NOMO-1 treated with DMSO at 0.1 percent for 48 hours (cell line): ENCODE results near the gene KCNJ12.

Source experiments
- DNase-seq: peaks from one replicate; lab custom pipeline; 2025; ENCODE audit not compliant: unreplicated experiment; lab: John Stamatoyannopoulos, UW

The KCNJ12 gene

DNA sequence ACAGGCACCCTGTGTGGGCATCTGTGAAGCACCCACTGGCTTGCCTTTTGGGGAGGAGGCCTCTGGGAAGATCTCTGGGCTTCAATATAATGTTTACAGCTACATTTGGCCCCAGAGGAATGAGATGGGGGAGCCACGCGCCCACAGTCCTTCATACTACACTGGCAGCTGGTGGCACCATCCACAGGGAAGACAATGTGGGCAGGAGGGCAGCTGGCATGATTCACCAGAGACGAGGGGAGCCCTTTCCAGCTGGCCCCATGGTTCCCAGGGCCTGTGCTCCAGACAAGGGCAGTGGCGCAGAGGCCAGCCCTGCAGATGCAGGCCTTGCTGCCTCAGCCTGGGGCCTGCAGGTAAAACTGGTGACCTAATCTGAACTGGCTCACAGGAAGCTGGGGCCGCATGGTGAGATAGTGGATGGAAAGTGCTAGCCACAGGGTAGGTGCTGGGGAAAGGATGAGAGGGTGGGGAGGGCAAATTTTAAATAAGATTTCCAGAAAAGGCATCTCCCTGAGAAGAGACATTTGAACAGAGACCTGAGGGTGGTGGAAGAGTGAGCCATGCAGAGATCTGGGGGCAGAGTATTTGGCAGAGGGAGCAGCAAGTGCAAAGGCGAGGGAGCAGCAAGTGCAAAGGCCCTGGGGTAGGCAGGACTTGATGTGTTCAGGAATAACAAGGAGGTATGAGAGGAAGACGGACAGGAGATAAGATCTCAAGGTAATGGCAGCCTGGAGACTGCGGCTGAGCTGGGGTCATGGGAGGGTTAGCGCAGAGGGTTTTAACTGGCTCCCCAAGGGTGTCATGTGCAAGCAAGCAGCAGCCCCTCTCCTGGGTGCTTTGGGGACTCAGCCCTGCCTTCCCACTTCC, 12.1 kb upstream of the KCNJ12 start:
- no peak for DNase-seq

DNA sequence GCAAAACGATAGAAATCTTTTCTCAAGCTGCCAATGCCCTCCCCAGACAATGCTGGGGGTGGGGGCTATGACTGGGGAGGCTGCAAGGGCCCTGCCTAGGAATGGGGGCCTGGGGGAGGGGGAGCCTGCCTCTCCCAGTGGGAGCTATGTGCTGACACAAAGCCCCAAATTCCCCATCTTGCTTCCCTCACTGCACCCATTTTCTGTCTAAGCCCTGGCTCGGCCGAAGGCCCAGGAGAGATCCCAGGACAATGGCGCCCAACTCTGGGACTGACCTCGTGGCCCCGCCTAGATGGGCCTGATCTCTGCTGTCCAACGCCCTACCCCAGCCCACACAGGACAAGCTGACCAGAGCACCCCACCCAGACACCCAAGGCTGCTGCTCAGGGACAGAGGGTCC, 11.1 kb upstream of the KCNJ12 start:
- no peak for DNase-seq

DNA sequence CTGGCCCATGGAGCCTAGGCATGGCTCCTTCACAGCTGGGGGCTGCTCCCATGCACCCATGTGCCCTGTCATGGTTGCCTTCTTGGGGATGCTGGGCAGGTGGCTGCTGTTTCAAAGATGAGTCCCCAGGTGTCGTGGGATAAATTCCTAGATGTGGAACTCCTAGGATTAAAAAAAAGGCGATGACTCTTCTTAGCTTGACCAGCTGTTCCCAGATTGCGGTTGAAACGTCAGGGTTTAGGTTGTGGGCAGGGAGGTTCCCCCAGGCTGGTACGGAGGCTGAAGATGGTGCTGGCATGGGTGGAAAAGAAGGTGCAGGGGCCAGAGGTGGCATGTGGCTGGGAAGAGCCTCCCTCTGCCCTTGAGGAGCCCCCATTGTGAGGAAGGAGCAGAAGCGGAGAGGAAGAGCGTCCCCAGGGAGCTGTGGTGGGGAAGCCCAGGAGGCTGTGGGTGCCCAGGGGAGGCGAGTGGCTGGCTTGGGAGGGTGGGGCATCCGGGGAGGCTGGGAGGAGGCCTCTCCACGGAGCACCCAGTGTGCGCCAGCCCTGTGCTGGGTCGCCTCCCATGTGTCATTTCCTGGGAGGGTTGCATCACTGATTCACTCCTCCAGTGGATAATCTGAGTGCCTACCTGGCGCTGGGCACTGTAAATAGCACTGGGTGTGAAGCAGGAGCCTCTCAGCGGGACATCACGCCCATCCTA, 7.5 kb upstream of the KCNJ12 start:
- no peak for DNase-seq

DNA sequence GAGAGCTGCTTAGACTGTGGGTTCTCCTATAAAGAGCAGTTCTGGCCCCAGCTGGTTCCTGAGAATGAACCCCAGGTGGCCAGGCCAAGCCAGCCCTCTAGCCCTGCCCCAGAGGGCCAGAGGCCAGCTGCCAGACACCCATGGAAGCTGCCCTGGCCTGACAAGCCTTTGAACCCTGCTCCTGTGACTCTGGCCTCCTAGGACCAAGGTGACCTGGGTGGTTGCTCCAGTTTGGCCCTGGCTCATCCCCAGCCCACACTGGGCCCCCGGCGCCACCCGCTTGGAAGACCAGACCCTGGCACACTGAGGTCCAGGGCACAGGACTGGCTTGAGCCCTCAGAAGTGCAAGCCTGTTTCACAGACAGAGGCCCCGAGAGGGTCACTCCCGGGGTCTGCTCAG, 6.8 kb upstream of the KCNJ12 start:
- no peak for DNase-seq

DNA sequence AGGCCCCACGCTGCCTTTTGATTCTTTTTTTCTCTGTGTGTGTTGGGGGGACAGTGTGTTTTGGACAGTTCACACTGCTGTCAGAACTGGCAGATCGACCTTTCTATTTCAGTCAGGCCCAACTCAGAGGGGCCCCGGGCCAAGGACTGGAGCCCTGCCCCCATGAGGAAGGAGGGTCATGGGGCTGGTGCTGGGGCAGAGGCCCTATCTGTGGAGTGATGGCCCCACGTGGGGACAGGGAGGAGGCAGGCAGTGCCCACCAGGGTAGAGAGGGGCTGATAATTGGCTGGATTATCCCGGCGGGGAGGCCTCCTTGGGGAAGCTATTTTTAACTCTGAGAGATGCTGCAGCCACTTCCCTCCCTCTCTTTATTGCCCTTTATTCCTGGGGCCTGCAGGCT, 5.7 kb upstream of the KCNJ12 start:
- DNase-seq: peak; percentile 39

DNA sequence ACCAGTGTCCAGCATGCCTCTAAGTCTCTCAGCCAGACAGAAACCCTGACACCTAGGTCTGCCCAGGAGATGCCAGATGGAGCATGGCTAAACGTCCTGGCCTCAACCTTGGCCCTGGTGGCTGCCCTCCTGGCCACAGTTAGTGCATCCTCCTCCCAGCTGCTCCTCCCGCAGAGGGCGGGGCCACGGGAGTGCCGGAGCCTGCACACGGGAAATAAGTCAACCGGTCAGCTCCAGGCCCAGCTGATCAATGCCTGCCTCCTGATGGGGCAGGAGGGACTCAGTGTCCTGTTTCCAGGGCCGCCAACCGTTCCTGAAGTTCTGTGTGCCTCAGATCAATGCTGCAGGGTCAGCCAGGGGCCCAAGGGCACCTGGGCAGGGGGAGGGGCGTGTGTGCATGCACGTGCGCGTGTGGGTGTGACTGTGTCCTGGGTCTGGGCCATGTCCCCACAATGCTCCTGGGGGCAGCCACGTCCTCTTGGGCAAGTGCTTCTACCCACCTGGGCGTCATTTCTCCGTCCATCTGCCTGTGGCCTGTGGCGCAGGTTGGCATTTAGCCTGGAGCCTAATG, 4.6 kb upstream of the KCNJ12 start:
- no peak for DNase-seq

DNA sequence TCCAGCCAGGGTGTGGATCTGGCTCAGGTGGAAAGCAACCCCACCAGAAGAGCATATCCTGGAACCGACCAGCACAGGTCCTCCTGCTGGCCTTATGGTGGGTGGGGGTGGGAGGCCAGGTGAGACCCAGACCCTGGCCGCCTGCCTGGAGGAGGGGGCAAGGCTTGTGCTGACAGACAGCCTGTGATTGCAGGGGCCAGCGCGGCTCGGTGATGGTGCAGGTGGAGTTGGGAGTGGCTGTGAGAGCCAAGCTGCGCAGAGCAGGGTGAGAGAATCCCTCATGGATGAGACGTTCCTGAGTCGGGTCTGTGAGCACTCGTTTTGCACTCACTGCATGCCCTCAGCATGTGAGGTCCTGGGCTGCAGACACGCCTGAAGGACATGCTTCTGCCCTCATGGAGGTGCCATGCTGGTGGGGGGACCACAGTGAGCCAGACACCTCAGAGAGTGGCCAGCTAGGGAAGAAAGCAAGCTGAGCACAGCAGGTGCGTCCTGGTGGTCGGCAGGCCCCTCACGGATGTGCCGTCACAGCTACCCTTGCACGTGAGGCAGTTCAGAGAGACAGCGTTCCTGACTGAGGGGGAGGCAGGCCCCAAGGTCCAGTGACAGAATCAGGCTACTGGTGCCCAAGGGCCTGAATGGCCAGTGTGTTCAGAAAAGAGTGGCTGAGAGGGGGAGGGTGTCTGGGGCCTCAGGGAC, 3.8 kb upstream of the KCNJ12 start:
- no peak for DNase-seq

DNA sequence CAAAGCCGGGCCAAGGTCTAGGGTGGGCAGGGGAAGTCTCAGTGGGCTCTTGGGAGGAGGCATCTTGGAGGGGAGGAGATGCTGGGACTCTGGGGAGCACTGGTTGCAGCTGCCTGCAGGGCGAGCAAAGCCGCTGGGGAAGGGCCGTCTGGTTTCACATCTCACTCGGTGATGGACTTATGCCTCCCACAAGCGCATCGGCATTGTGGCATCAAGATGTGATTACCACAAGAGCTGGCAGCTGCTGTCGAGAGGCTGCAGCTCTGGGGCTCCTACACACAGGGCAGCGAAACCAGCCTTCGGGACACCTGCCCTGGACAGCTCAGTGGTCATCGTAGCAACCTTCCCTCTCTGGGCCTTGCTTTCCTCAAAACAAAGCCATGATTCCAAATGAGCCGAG, 3.1 kb upstream of the KCNJ12 start:
- no peak for DNase-seq

DNA sequence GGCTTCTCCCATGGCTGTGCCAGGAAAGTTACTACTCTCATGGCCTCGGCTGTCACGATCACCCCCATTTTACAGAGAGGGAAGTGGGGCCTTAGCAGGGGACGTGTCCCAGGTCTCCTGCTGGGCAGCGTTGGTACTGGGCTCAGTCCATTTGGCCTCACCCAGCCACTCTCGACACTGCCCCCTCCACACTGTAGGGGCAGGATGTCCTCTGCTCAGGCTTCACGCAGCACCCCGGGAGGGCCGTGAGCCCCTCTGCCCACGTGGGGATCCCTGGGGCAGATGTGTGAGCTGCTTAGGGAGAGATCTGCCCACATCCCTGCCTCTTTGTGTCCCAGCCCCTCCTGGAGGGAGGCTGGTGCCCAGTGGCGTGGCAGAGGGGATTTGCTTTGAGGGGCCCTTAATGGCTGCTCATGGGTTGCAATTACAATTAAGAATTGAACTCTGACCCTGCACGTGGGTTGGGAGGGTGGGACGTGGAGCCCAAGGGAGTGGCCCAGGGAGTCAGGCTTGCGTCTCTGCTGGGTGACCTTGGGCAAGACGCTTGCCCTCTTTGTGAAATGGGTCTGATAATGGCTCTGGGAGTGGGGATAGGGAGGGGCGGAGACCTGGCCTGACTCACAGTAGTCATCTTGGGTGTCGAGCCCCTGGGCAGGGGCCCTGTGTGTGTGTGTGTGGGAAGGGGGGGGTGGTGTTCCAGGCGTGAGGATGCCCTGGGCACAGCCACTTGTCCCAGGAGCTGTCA, 2.3 kb upstream of the KCNJ12 start:
- DNase-seq: no peak

DNA sequence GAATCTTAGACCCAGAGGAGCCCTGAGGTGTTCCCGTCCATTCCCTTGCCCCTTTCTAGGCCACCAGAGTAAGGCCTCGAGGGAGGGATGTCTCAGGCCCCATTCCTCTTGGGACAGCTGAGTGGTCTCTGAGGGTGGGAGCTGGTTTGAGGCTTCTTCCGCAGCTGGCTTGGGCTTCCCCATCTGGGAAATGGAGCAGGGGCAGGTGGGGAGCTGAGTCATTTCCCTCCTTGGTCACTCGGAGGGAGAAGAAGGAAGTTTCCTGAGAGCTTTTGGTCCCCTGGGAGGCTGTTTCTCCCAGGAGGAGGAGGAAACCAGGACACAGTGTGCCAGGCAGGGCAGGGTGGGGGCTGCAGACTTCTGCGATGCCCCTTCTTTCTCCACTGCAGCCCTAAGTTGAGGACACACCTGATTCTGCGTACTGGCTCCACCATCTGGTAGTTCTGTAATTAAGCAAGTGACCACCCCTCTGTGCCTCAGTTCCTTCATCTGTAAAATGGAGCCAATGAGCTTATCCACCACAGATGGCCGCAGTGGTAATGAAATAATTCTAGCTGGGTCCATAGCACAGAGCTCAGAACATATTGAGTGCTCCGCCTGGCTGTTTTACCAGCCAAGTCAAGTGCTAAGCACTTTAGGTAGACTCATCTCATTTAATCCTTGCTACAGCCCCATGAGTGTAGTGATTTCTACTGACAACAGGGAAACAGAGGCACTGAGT, 1.6 kb upstream of the KCNJ12 start:
- DNase-seq: no peak

DNA sequence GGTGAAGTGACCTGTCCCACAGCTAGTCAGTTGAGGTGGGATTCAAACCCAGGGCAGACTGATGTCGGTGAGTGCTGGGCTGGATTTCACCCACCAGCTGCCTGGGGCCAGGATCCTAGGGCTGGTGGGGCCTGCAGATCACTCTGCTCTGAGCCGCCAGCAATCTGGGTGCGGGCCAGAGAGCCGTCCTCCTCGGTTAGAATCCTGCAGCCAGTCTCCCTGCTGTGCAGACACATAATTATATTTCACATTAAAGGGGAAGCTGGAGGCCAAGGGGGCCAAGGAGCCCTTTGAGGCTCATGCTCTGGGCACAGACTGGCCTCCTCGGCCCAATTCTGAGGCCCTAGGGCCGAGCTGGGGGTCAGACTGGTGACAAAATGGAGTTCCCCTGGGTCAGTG, 996 bp upstream of the KCNJ12 start:
- no peak for DNase-seq

DNA sequence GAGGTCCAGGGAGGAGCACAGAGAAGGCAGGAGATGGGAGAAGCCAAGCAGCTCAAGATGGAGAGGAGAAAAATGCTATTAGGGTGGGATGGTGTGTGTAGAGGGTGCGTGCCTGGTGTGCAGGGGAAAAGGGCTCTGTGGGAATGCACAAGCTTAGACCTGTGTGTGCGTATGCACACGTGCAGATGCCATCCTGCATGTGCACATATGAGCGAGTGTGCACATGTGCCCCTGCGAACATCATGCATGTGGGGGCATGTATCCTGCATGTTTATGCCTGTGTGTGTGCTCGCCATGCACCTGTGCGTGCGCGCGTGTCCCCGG, 438 bp upstream of the KCNJ12 start:
- no peak for DNase-seq

DNA sequence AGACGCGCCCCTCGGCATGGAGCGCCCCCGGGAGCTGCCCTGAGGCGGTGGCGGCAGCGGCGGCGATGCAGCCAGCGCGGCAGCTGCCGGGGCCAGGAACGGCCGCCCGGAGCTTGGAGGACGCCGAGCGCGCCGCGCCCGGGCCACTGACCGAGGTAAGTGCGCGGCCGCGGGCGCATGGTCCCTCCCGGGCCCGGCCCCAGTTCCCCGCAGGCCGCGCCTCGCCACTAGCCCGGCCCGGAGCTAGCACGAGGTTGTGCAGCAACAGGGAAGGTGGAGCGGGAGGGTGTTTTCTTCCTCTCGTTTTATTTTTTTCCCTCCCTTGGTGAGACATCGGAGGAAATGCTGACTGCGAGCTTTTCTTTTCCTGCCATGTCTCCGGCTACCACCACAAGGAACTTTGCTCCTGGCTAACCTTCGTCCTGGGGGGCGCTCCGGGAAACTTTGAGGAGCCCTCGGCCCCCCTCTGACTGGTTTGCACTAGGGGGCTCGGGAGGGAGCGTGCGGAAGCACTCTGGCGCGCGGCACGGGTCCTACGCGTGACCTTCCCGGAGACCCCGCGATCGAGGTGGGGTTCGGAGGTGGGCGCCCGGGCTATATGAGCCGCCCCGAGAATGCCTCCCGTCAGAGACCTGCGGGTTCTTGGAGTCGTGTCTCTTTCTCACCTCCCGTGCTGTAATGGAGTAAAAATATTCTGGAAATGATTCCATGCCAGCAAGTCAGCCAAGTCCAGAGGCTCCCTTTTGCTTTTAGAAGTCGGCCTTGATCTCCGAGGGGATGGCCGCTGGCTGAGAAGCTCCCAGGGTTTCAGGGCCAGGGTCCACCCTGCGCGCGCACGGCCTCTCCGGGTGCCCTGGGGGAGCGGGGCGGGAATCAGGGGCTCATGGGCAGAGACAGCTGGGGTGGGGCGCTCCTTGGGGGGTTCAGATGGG, 868 bp downstream of the KCNJ12 start:
- DNase-seq: peak; percentile 15

DNA sequence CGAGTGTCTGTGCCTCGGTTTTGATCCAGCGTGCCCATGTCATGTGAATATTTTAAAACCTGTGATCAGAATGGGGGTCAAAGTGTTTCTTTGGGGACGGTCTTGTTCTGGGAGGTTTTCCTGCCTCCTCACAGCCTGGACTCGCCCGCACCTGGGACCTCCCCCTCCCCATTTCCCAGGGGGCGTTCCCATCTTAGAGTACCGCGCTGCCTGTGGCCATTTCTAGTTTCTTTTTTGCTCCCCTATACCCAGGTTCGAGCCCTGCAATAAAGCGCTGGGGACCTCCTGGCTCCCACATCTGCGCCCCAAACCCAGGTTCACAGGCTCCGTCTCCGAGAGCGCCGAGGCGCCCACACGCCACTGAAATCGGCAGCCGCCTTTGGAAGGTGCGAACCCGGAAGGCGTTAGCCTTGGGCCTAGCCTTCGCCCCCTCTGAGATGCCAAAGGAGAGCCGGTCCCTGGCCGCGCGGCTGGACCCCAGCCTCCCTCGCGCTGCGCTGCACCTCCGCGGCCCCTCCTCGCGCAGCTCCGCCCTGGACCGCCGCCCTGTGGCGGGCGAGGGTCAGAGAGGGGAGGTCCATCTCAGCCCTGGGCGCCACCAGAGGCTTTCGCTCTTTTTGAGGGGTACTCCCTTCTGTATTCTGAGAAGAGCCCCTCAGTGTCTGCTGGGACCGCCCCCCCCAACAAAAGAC, 1.7 kb downstream of the KCNJ12 start:
- DNase-seq: no peak

DNA sequence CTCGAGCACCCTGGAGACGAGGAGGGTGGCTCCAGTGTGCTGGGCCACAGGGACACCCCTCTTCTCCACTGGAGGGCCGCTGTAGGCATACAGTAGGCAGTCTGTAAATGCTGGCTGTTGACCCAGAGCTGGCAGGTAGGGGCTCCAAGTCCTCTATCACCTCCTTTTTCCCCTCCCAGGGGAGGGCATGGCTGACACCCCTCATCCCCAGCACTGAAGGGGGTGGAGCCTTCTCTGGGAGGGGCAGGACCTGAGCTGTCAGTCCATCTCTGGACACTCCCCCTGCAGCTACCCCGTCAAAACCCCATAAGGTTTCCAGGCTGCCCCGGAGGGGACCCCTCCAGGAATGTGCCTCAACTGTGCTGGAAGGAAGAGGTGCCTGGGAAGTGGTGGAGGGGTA, 2.4 kb downstream of the KCNJ12 start:
- no peak for DNase-seq

DNA sequence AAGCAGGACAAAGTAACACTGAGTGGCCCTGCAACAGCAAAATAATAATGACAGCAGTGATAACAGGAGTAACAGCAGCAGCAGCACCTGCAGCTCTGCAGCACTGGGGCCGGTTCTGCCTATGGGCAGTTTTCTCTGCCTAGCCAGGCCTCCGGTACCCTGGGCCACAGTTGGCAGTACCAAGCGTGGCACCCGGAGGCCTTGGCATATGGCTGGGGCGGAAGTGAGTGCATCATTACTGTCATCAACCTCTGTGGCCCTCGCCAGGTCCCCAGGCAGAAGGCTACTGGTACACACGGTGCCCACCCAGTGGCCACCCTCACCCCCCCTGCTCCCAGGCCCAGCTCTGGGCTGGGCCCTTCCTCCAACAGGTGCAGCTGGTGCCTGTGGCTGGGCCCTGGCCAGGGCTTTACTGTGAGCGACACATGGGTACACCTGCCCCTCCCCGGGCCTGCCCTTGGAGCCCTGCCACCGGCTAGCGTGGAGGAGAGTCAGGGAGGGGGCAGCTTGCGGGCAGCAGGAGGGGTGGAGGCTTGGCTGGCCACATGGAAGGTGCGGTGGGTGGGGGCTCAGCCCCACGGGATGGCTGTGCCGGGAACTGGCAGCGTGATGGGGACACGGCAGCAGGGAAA, 3.0 kb downstream of the KCNJ12 start:
- no peak for DNase-seq

DNA sequence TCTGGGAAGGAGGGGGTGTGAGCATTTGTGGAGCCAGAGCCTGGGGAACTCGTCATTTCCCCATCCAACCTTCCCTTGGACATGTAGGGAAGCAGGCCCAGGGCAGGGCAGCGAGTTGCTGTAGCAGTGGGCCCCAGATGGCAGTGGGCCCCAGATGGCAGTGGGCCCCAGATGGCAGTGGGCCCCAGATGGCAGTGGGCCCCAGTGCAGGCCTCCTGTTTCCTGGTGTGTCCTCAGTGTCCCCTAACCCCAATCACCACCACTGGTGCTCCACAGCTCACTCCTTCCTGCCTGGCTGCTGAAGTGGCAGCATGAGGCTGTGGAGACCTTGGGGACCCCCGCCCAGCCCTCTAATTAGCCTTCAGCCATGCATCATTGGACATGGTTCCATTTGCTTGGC, 4.5 kb downstream of the KCNJ12 start:
- no peak for DNase-seq

DNA sequence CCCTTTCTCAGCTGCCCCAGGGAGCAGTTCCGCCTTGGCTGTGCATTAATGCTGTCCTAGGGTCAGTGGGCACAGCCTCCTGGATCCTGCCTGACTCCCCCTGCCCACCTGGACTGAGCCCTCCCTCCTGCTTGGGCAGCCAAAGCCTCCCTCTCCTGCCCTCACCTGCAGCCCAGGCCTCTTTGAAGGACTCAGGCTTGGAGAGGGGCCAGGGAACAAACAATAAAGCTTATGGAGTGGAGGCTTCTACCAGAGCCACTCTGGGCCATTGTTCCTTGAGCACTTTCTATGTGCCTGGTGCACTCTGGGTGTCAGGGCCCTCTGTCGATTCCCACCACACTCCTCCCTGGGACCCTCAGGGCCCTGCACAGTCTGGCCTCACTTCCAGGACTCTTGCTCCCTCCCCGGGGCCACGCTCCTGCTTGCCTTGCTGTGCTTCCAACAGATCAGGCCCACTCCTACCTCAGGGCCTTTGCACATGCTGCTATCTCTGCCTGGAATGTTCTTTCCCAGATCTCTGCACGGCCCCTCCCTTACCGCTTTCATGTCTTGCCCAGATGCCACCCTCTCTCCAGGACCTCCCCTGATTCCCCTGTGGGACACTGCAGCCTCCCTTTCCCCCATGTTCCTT, 5.0 kb downstream of the KCNJ12 start:
- no peak for DNase-seq
